Astrocyte (in vitro differentiated cells and primary cell): ENCODE data around the gene MRI1.

Experiments
- CTCF ChIP-seq: IDR thresholded peaks from 2 replicates; pipeline ENCODE4 v1.5.1; 2011; ENCODE audit warnings: low read depth, mild to moderate bottlenecking, inconsistent platforms, low read length, moderate library complexity; ENCODE audit not compliant: insufficient read depth
- EZH2 ChIP-seq: IDR thresholded peaks from 2 replicates; pipeline ENCODE4 v1.6.1; 2012; ENCODE audit warnings: mild to moderate bottlenecking, low read length, inconsistent platforms; ENCODE audit not compliant: insufficient read depth

- TF ChIP-seq CTCF: no peak
- no peak for TF ChIP-seq EZH2
Measured at GRCh38 chr19:13747098-13747453, 17.2 kb upstream of the MRI1 start.
